Heart right ventricle (tissue), 16 donors: Measurements from ENCODE around the gene TMEM151B. TPM values are rescaled to one million over a fixed set of nuclear protein-coding genes. Genes with fewer than 3 reads are reported as not detected.
A peak's percentile ranks its signal among the peaks of the same experiment; 100 is the strongest.

Experiments used
- ATAC-seq, 8 donors: fragments of 200-7000 bp; cut with Tn5 transposase; one replicate each; pipeline ENCODE4 v1.9.1; 2020; ENCODE audit warnings: mild to moderate bottlenecking in 8 of 8, moderate library complexity in 8 of 8, moderate number of reproducible peaks in 1 of 8
- DNase-seq, 2 donors: peaks; one replicate each; pipeline ENCODE4 v3.0.0-alpha.2; 2020
- H3K27ac ChIP-seq, 10 donors: fragments of 200-600 bp; sonication (generic) in 2 of 10; one replicate each; pipeline versions ENCODE4 v1.5.0 to v1.8.0; 2020 to 2022; ENCODE audit warnings: mild to moderate bottlenecking in 3 of 10
- H3K27me3 ChIP-seq, 7 donors: fragments of 200-600 bp; one replicate each; pipeline ENCODE4 v1.8.0; 2021 to 2022; ENCODE audit warnings: mild to moderate bottlenecking in 2 of 7
- H3K36me3 ChIP-seq, 9 donors: fragments of 200-600 bp; sonication (generic) in 1 of 9; one replicate each; pipeline versions ENCODE4 v1.5.0 to v1.8.0; 2020 to 2022; ENCODE audit warnings: mild to moderate bottlenecking in 2 of 9
- H3K4me1 ChIP-seq, 9 donors: fragments of 200-600 bp; sonication (generic) in 1 of 9; one replicate each; pipeline versions ENCODE4 v1.5.0 to v1.8.0; 2020 to 2022; ENCODE audit warnings: mild to moderate bottlenecking in 4 of 9
- H3K4me3 ChIP-seq, 10 donors: fragments of 200-600 bp; sonication (generic) in 2 of 10; one replicate each; pipeline versions ENCODE4 v1.5.0 to v1.8.0; 2020 to 2022; ENCODE audit warnings: mild to moderate bottlenecking in 7 of 10, moderate library complexity in 2 of 10
- H3K9me3 ChIP-seq, 11 donors: fragments of 200-600 bp in 10 of 11; sonication (generic) in 2 of 11; one replicate each; pipeline versions ENCODE4 v1.5.0 to v1.8.0; 2013 to 2022; ENCODE audit warnings: mild to moderate bottlenecking in 2 of 11, control low read depth in 1 of 11, moderate library complexity in 1 of 11
- CTCF ChIP-seq, 9 donors: fragments of 200-600 bp; sonication (generic) in 2 of 9; IDR thresholded peaks; one replicate each; pipeline versions ENCODE4 v1.5.0 to v1.8.0; 2021 to 2022; ENCODE audit warnings: antibody characterized with exemption in 9 of 9, mild to moderate bottlenecking in 5 of 9, moderate library complexity in 1 of 9
- WGBS, 2 donors: extraction: QIAGEN DNeasy Blood & Tissue Kit; methylation state at CpG; one replicate each; pipeline ENCODE4 v1.1.7; 2013; ENCODE audit warnings: inconsistent platforms in 1 of 2; 5-methylcytosine and 5-hydroxymethylcytosine counted together
- intact Hi-C, 10 donors: fragments of 100-400 bp; cut with DNase I; formaldehyde crosslinking; loops; one replicate each; pipeline versions ENCODE4 v1.11.1 to v1.14.2; 2022
- polyA plus RNA-seq, 2 donors: library from polyadenylated mRNA; stranded (reverse); fragments of 200-250 nt; gene quantifications; one replicate each; pipeline ENCODE4 v1.2.3, GENCODE V29; 2013
- total RNA-seq, 10 donors: library from RNA; stranded (reverse); fragmentation: NEBNext Ultra II Directional in 3 of 10; extraction: Animal tissue kit (Norgen Biotek cat#: 25700) in 3 of 10; gene quantifications; one replicate each; pipeline versions ENCODE4 v1.2.1 to v1.2.4, GENCODE V29; 2021 to 2023
- donor health status: Arrhythmogenic right ventricular cardiomyopathy.
- donor health status: ischemic (EF 13 %, LVEDD 7.1; RV severe dilation, severe dysfunction).
- donor health status: healthy with polysubstance abuse.
- donor health status: DM: no; HTN: yes; CAD: no.
- donor health status: DM: no; HTN: no; CAD: no.
- donor health status: ischemic (EF 25% LVEDD 6.9; RV normal size, moderate dysfunction).
- donor health status: ischemic (EF 25% LVEDD 5.7; RV mildly dilated, moderate dysfunction).
- donor health status: healthy.
- donor health status: DM: yes; HTN: yes; CAD: no.
- donor health status: Ischemic cardiomyopathy.
- donor health status: ischemic (EF 35%, LVEDD 5.7; RV mildly dilated, moderate dysfunction).
- donor health status: nonischemic (EF 11% LVEDD 7.7; RV severe dilation, severe dysfunction).
- donor health status: DM: yes; HTN: yes; CAD: no.
- donor health status: PGD.
- donor health status: ischemic (EF 29% LVEDD 5.4; RV normal size, mild dysfunction).
- donor health status: nonischemic (EF 23%, LVEDD 6.1; RV moderate dilation, normal function).

TMEM151B gene
- total and polyA plus RNA-seq, 12 donors, result 0.09 to 2.2 (median 0.43) TPM; not detected in 4

GRCh38 chr6:44333273-44333919 lies 63.1 kb downstream of the TMEM151B start:
- H3K9me3 ChIP-seq, result no peaks in the 10 kb centered on the region
- ATAC-seq, result peak in 3 of 8 donors; percentile 44 to 55 (median 45)
- no peak for DNase-seq
- H3K4me3 ChIP-seq, result no peak overlapping the region
- 72 to 77% methylated on average over 11 of the region's 11 CpGs for WGBS, 2 donors
- H3K27me3 ChIP-seq, result peaks cover 0 to 36% (median 23%) of the 10 kb centered on the region in 7 donors
- TF ChIP-seq CTCF (IDR thresholded peaks at IDR 0.05), result no peak
- H3K4me1 ChIP-seq, result no peaks in the 10 kb centered on the region
- H3K27ac ChIP-seq, result peak overlapping the region in 1 of 10 donors; percentile 47
- no peaks in the 10 kb centered on the region for H3K36me3 ChIP-seq
- intact Hi-C loops, result loop anchor here in 6 of 10 donors (10.0 kb wide), 4 partner anchors 69 to 239 kb away; partner anchors contain the start of genes CAPN11 (in 2 of the 6) and NFKBIE (in 1 of the 6)

- intact Hi-C loops, result loop anchor here in 6 of 10 donors (10.0 kb wide), 4 partner anchors 69 to 239 kb away; partner anchors contain the start of genes CAPN11 (in 2 of the 6) and NFKBIE (in 1 of the 6)
- no peak for ATAC-seq
- peaks cover 0 to 36% (median 21%) of the 10 kb centered on the region in 7 donors for H3K27me3 ChIP-seq
Observed at GRCh38 chr6:44333942-44334341, 63.7 kb downstream of the TMEM151B start.

GRCh38 chr6:44335631-44336030 lies 65.4 kb downstream of the TMEM151B start:
- Histone ChIP-seq H3K9me3 (no peaks in the 10 kb centered on the region), H3K36me3 (no peaks in the 10 kb centered on the region), H3K27ac (no peak overlapping the region), H3K27me3 (peaks cover 0 to 21% (median 8%) of the 10 kb centered on the region in 7 donors), H3K4me3 (no peak overlapping the region), H3K4me1 (peaks cover 0 to 4% (median 0%) of the 10 kb centered on the region in 9 donors)
- 60 to 68% methylated on average over 1 of the region's 1 CpG for WGBS, 2 donors
- intact Hi-C loops, result loop anchor here in 9 of 10 donors (5.0 to 10.0 kb wide), 6 partner anchors 71 to 241 kb away; partner anchors contain the start of genes CAPN11 (in 2 of the 9) and NFKBIE (in 1 of the 9)
- no peak for ATAC-seq
- no peak for TF ChIP-seq CTCF (IDR thresholded peaks at IDR 0.05)
- DNase-seq, result no peak

More at GRCh38 chr6:44333942-44334341, 63.7 kb downstream of the TMEM151B start:
- H3K4me1 ChIP-seq, result peaks cover 0 to 4% (median 0%) of the 10 kb centered on the region in 9 donors
- no peak for DNase-seq
- H3K27ac ChIP-seq, result no peak overlapping the region
- no peak for TF ChIP-seq CTCF (IDR thresholded peaks at IDR 0.05)
- 87 to 91% methylated on average over 5 of the region's 5 CpGs for WGBS, 2 donors
- H3K9me3 ChIP-seq, result no peaks in the 10 kb centered on the region
- H3K4me3 ChIP-seq, result no peak overlapping the region
- H3K36me3 ChIP-seq, result no peaks in the 10 kb centered on the region

- no peaks in the 10 kb centered on the region for H3K36me3 ChIP-seq
- peaks cover 0 to 13% (median 5%) of the 10 kb centered on the region in 9 donors for H3K4me1 ChIP-seq
- intact Hi-C loops, result loop anchor here (1.0 to 10.0 kb wide), 10 partner anchors 70 to 244 kb away; partner anchors contain the start of genes CAPN11 (in 2 of the 10) and NFKBIE (in 1 of the 10)
- ATAC-seq, result peak; percentile 67 to 83 (median 74)
- DNase-seq, result peak; percentile 35 to 53
- H3K27me3 ChIP-seq, result peaks cover 0 to 33% (median 11%) of the 10 kb centered on the region in 7 donors
- H3K9me3 ChIP-seq, result no peaks in the 10 kb centered on the region
- peak; percentile 48 to 76 (median 72) for TF ChIP-seq CTCF (IDR thresholded peaks at IDR 0.05)
- WGBS, 2 donors, result 3 to 5% methylated on average over 11 of the region's 11 CpGs
- no peak overlapping the region for H3K27ac ChIP-seq
- no peak overlapping the region for H3K4me3 ChIP-seq
Observed at GRCh38 chr6:44338228-44339122, 68.2 kb downstream of the TMEM151B start.
